HG02973 (cell line): ENCODE data around the gene SLC22A6.

Experiments used
- ATAC-seq: cut with Tn5 transposase; IDR thresholded peaks from one replicate; pipeline ENCODE4 v1.9.1; 2021; ENCODE audit warnings: moderate library complexity; ENCODE audit not compliant: unreplicated experiment

SLC22A6 gene

DNA sequence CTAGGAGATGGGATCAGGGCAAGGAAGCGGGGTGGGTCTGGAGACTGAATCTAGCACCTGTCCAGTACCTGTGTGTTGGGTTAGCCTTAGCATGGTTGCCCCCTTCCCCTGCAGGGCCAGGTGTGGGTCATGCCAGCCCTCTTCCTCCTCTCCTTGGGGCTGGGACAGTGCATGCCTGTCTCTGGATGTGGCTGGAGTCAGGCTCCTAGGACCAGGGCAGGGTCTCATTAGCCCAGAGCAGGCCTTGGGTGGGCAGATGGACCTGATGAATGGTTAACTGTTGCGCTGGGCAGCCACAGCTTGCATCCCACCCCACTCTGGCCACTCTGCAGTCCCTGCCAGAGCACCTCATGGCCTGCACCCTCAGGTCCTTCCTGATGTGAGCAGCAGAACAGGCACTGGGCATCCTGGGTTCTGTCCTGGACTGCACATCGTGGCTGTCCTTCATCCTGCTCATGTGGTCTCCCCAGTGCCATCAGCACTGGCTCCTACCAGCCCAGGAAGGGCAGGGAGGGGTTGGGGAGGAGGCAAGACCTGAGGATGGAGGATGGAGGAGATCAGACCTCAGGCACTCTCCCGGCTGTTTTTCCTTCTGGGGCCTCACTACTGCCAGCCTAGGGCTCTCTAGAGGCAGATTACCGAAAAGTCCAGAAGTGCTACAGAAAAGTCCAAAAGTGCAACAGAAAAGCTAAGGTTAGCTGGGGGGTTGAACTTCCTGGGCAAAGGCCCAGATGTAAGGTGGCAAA, 50.8 kb downstream of the SLC22A6 start:
- ATAC-seq, result no peak

DNA sequence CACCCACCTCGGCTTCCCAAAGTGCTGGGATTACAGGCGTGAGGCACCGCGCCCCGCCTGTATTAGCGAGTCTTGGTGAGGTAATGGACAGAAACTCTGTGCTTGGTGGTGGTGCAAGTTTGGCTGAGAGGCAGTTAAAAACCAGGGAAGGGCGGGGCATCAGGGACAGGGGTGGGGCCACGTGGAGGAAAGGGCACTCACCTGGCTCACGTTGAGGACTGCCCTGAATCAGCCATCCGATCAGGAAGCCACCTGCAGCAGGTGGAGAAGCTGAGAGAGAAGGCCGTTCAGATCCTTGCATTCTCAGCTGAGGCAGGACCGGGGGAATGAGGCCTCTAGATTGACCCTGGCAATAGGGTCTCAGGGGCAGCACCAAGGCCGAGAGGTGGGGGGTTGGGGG, 51.5 kb downstream of the SLC22A6 start:
- ATAC-seq, result no peak

DNA sequence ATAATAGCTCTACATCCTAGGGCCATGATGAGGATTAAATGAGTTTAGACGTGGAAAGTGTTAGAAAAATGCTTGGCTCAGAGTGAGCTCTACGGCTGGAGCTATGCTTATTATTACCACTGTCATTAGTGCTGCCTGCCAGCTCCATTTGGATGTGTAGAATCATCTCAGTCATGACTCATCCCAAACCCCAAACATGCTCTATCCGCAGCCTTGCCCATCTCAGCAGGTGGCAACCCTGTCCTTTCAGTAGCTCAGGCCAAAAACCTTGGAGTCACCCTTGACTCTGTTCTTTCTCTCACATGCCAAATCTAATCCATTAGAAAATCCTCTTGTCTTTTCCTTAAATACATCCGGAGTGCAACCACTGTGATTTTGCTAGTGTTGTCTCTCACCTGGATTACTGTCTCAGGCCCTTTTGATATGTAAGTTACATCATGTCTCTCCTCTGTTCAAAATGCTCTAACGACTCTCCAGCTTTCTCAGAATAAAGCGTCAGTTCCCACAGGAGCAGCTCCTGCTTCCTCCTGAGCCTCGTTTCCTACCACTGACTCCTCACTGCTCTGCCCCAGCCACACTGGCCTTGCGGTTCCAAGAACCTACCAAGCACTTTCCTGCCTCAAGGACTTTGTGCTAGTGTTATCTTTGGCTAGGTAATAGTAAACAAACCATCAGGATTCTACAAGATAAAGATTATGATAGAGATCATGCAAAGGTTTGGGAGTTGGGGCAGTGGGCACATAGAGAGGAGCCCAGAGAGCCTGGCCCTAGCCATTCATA, 53.1 kb downstream of the SLC22A6 start:
- no peak for ATAC-seq

DNA sequence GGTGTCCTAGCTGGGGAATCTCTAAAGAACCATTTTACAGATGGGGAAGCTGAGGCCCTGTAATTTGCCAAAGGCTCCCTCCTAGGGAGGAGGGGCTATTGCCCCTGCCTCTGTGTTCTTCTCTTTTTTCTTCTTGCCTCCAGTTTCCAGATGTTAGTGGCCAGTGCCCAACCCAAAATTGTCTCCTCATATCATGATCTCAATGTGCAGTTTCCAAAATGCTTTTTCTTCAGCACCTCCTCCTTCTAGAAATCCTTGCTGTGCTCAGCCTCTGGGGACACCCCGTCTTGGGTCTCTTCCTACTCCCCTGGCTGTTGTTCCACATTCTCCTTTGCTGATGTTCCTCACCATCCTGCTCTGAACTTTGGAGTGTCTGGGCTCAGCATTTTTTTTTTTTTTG, 54.1 kb downstream of the SLC22A6 start:
- ATAC-seq, result no peak

DNA sequence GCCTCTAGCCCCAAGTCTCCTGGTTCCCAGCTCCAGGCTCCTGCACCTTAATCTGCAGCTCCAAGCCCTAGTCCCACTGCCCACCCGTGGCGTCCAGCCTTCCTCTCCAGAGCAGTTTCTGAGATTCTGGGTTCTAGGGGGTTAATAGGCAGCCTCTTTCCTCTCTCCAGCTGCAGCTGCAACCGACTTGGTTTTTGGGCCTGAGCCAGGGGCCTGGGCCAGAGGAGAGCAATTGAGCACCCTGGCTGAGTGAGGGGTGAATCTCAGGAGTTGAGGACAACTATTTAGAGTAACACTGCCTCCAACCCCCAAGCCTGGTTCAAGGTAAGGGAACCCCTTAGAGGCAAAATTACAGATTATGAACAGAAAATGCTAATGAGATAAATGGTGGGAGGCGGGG, 54.6 kb downstream of the SLC22A6 start:
- no peak for ATAC-seq

DNA sequence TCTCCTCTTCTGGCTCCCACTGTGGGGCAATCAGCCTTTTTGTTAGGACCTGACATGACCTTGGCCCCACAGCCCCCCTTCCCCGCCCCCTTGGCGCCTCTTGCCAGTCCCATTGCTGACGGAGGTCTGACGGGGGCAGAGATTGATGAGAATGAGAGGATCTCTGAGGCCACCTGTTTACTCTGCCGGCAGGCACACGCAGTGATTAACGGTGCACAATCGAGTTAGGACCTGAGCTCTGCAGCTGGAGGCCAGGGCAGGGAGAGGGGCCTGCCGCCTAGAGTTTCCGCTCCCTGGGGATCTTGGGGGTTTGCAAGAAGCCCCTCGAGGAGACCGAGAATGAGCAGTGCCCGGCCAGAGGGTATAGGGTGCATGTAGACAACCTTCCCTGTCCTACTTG, 56.8 kb downstream of the SLC22A6 start:
- no peak for ATAC-seq

DNA sequence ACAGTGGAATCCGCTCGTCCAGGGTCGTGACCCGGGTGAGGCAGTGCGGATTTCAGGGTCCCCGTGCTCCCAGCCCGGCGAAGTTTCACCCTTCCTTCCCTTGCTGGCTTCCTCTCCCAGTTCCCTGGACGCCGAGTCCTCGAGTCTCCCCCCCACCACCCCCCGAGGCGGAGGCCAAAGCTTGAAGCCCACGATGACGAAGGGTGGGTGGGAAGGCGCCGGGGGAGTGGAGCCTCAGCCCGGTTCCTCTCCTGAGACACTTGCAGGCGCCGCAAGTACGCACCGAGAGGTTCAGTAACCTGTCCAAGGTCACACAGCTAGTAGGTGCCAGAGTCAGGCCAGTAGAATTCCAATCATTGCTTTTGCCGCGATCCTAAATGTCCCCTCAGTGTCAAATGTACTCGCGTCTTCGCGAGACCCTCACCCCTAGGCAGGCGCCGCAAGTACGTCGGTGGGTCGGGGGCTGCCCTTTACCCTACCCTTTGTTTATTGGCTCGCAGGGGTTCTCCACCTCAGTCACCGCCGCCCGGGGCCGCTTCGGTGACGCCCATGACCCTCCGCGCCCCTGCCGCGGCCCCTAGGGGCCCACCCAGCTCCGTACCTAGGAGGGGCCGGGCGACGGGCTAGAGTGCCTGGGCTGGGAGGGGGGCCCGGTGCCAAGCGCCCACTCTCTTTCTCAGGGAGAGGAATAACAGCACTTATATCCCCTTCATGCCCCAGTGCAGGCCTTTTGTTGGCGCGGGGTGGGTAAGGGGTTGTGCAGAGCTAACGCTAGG, 57.9 kb downstream of the SLC22A6 start:
- no peak for ATAC-seq
